HCT116 (cell line): ENCODE results near the gene HOXB2. TPM values are rescaled to one million over a fixed set of nuclear protein-coding genes. Genes with fewer than 3 reads are reported as not detected.

Experiments used
- ATAC-seq: fragments of 200-7000 bp; cut with Tn5 transposase; 2 replicates; pipeline ENCODE4 v1.9.1; 2020; ENCODE audit warnings: mild to moderate bottlenecking, moderate library complexity
- BruUV-seq: library from RNA; stranded (reverse); fragments of 400-500 nt; replicated peaks from 2 replicates; lab custom pipeline; 2021; lab: Mats Ljungman, UMichigan
- CTCF ChIA-PET: fragments of 300-600 bp; sonication (Branson Sonifier 250); formaldehyde crosslinking; loops from one replicate; lab custom pipeline; 2021; ENCODE audit warnings: antibody characterized with exemption; lab: Charles Lee
- POLR2A ChIA-PET: fragments of 300-600, 350-600 bp; sonication (Branson Sonifier 250); formaldehyde crosslinking; loops from one replicate; lab custom pipeline; 2021; ENCODE audit warnings: antibody characterized with exemption; lab: Charles Lee
- RAD21 ChIA-PET, 2 experiments: fragments of 300-600 bp; sonication (Branson Sonifier 250); formaldehyde crosslinking; loops; one replicate each; lab custom pipeline; 2023; ENCODE audit warnings: low total read pairs in 2 of 2; ENCODE audit not compliant: uncharacterized antibody in 2 of 2, unreplicated experiment in 2 of 2, low non-redundant PET in 1 of 2; lab: Charles Lee
- DNase-seq: peaks from one replicate; pipeline ENCODE4 v3.0.0-alpha.2; 2010; ENCODE audit warnings: low read depth, low spot score
- H2AFZ ChIP-seq: fragments of 200-600 bp; shearing (Covaris generic), sonication (generic); 2 replicates; pipeline ENCODE4 v1.6.1; 2017; ENCODE audit warnings: low read depth, mixed run types, mixed read lengths, antibody characterized with exemption, low read length; ENCODE audit not compliant: poor library complexity, severe bottlenecking
- H3K27ac ChIP-seq: 2 replicates; pipeline ENCODE4 v1.5.1; 2012; ENCODE audit warnings: low read depth, low read length
- H3K27me3 ChIP-seq: fragments of 200-600 bp; sonication (generic); 2 replicates; pipeline ENCODE4 v1.6.1; 2016; ENCODE audit warnings: mixed run types, low read length, mixed read lengths; ENCODE audit not compliant: insufficient read depth
- H3K36me3 ChIP-seq, 2 experiments: fragments of 200-500 bp in 1 of 2; fragments of 200-600 bp in 1 of 2; sonication (Bioruptor generic) in 1 of 2; sonication (generic) in 1 of 2; 2 replicates each; pipeline versions ENCODE4 v1.5.1 to v1.6.1; 2014 to 2016; ENCODE audit warnings: low read length in 2 of 2, inconsistent platforms in 1 of 2, mixed read lengths in 1 of 2, mixed run types in 1 of 2; ENCODE audit not compliant: insufficient read depth in 2 of 2, control insufficient read depth in 1 of 2
- H3K4me1 ChIP-seq, 2 experiments: fragments of 200-600 bp in 1 of 2; sonication (generic) in 1 of 2; 2 replicates each; pipeline versions ENCODE4 v1.5.1 to v1.6.1; 2012 to 2017; ENCODE audit warnings: low read length in 2 of 2, inconsistent platforms in 1 of 2, mild to moderate bottlenecking in 1 of 2, mixed read lengths in 1 of 2, mixed run types in 1 of 2, moderate library complexity in 1 of 2; ENCODE audit not compliant: insufficient read depth in 2 of 2, control insufficient read depth in 1 of 2
- H3K4me2 ChIP-seq: fragments of 200-600 bp; sonication (generic); 2 replicates; pipeline ENCODE4 v1.6.1; 2017; ENCODE audit warnings: mixed run types, low read length, mixed read lengths
- H3K4me3 ChIP-seq, 2 experiments: fragments of 200-600 bp in 1 of 2; sonication (generic) in 1 of 2; replicated peaks in 1 of 2; 2 replicates each; pipeline ENCODE4 v1.5.1; 2011 to 2016; ENCODE audit warnings: low read length in 2 of 2, control low read depth in 1 of 2, low read depth in 1 of 2, mild to moderate bottlenecking in 1 of 2, mixed read lengths in 1 of 2, mixed run types in 1 of 2
- H3K79me2 ChIP-seq: fragments of 200-600 bp; sonication (generic); 2 replicates; pipeline ENCODE4 v1.6.1; 2017; ENCODE audit warnings: mild to moderate bottlenecking, mixed run types, low read length, moderate library complexity, mixed read lengths; ENCODE audit not compliant: insufficient read depth
- H3K9ac ChIP-seq: fragments of 200-600 bp; sonication (generic); 2 replicates; pipeline ENCODE4 v1.6.1; 2016; ENCODE audit warnings: low read length, mixed read lengths
- H3K9me2 ChIP-seq: fragments of 200-600 bp; sonication (generic), shearing (Covaris generic); 2 replicates; pipeline ENCODE4 v1.6.1; 2017; ENCODE audit warnings: mixed run types, mild to moderate bottlenecking, moderate library complexity; ENCODE audit not compliant: insufficient read depth
- H3K9me3 ChIP-seq, 2 experiments: fragments of 200-500 bp in 1 of 2; fragments of 200-600 bp in 1 of 2; sonication (Bioruptor generic) in 1 of 2; sonication (generic) in 1 of 2; 2 replicates each; pipeline ENCODE4 v1.6.1; 2014 to 2017; ENCODE audit warnings: low read length in 2 of 2, mixed read lengths in 2 of 2, inconsistent platforms in 1 of 2, low read depth in 1 of 2, mild to moderate bottlenecking in 1 of 2, mixed run types in 1 of 2, moderate library complexity in 1 of 2; ENCODE audit not compliant: control insufficient read depth in 1 of 2, insufficient read depth in 1 of 2
- H4K20me1 ChIP-seq: fragments of 200-600 bp; sonication (generic), shearing (Covaris generic); 2 replicates; pipeline ENCODE4 v1.6.1; 2017; ENCODE audit warnings: mixed run types, mild to moderate bottlenecking, moderate library complexity; ENCODE audit not compliant: insufficient read depth
- CBX3 ChIP-seq: IDR thresholded peaks from 2 replicates; pipeline ENCODE4 v1.6.1; 2012; ENCODE audit warnings: low read depth
- CEBPB ChIP-seq: IDR thresholded peaks from 2 replicates; pipeline ENCODE4 v1.6.1; 2012; ENCODE audit warnings: low read depth
- EGR1 ChIP-seq: IDR thresholded peaks from 2 replicates; pipeline ENCODE4 v1.6.1; 2012; ENCODE audit warnings: low read depth
- EZH2phosphoT487 ChIP-seq: fragments of 200-600 bp; IDR thresholded peaks from 2 replicates; pipeline ENCODE4 v1.6.1; 2018; ENCODE audit warnings: antibody characterized with exemption, borderline replicate concordance
- FOSL1 ChIP-seq: IDR thresholded peaks from 2 replicates; pipeline ENCODE4 v1.6.1; 2012; ENCODE audit warnings: low read depth
- JUND ChIP-seq: IDR thresholded peaks from 2 replicates; pipeline ENCODE4 v1.6.1; 2012
- POLR2AphosphoS5 ChIP-seq: IDR thresholded peaks from 2 replicates; pipeline ENCODE4 v1.6.1; 2011; ENCODE audit warnings: mild to moderate bottlenecking, low read depth, low read length, moderate library complexity
- SRF ChIP-seq: IDR thresholded peaks from 2 replicates; pipeline ENCODE4 v1.6.1; 2012; ENCODE audit warnings: low read depth
- YY1 ChIP-seq: IDR thresholded peaks from 2 replicates; pipeline ENCODE4 v1.6.1; 2011; ENCODE audit warnings: low read length, low read depth, moderate library complexity, mild to moderate bottlenecking; ENCODE audit not compliant: insufficient replicate concordance; ENCODE audit errors: extremely low read depth
- intact Hi-C: fragments of 100-400 bp; cut with micrococcal nuclease; formaldehyde crosslinking; loops from 2 replicates; pipeline ENCODE4 v1.10.0; 2022
- total RNA-seq: library from RNA; stranded (reverse); gene quantifications from one replicate; pipeline ENCODE4 v1.2.1, GENCODE V29; 2021; ENCODE audit not compliant: unreplicated experiment
- TF ChIP-seq, protein P1 (sequence below): IDR thresholded peaks from 2 replicates; pipeline ENCODE4 v1.6.1; 2012
- TF ChIP-seq, protein P2 (sequence below), 3 experiments: fragments of 200-600 bp in 1 of 3; sonication (generic) in 1 of 3; IDR thresholded peaks in 2 of 3; conservative IDR thresholded peaks in 1 of 3; 2 replicates each; pipeline ENCODE4 v1.5.1; 2012 to 2017; ENCODE audit warnings: low read depth in 2 of 3, low read length in 2 of 3, antibody characterized with exemption in 1 of 3, borderline replicate concordance in 1 of 3, control low read depth in 1 of 3, mild to moderate bottlenecking in 1 of 3, mixed read lengths in 1 of 3, mixed run types in 1 of 3, moderate library complexity in 1 of 3; ENCODE audit not compliant: insufficient read depth in 1 of 3

Gene HOXB2
- total RNA-seq, 1 experiment from 2014 or later, result 2.0 TPM

GRCh38 chr17:48556576-48557401 is 11.9 kb upstream of the HOXB2 start:
- no peak for DNase-seq
- CTCF ChIA-PET, result no interaction called here
- Histone ChIP-seq H3K9me3 (no peaks in the 10 kb centered on the region), H3K79me2 (no peaks in the 10 kb centered on the region), H3K27me3 (no peaks in the 10 kb centered on the region), H3K9me2 (no peaks in the 10 kb centered on the region), H3K4me2 (no peak overlapping the region), H3K36me3 (no peaks in the 10 kb centered on the region), H3K4me3 (no peak overlapping the region), H3K9ac (no peak overlapping the region), H2AFZ (no peak overlapping the region), H3K27ac (no peak overlapping the region), H3K4me1 (peaks cover 0 to 4% of the 10 kb centered on the region in 2 experiments; a peak in 1 of 4 replicates), H4K20me1 (no peaks in the 10 kb centered on the region)
- POLR2A ChIA-PET, result no interaction called here
- BruUV-seq, result no TSS peak
- intact Hi-C loops, result no loop called here
- RAD21 ChIA-PET, result no interaction called here
- TF ChIP-seq CBX3 (no peak), JUND (no peak), EZH2phosphoT487 (no peak), CEBPB (no peak), YY1 (no peak), SRF (no peak), FOSL1 (no peak), POLR2AphosphoS5 (no peak), EGR1 (no peak)
- TF ChIP-seq, protein P1, sequence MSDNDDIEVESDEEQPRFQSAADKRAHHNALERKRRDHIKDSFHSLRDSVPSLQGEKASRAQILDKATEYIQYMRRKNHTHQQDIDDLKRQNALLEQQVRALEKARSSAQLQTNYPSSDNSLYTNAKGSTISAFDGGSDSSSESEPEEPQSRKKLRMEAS, result no peak
- TF ChIP-seq, protein P2, sequence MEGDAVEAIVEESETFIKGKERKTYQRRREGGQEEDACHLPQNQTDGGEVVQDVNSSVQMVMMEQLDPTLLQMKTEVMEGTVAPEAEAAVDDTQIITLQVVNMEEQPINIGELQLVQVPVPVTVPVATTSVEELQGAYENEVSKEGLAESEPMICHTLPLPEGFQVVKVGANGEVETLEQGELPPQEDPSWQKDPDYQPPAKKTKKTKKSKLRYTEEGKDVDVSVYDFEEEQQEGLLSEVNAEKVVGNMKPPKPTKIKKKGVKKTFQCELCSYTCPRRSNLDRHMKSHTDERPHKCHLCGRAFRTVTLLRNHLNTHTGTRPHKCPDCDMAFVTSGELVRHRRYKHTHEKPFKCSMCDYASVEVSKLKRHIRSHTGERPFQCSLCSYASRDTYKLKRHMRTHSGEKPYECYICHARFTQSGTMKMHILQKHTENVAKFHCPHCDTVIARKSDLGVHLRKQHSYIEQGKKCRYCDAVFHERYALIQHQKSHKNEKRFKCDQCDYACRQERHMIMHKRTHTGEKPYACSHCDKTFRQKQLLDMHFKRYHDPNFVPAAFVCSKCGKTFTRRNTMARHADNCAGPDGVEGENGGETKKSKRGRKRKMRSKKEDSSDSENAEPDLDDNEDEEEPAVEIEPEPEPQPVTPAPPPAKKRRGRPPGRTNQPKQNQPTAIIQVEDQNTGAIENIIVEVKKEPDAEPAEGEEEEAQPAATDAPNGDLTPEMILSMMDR (IDR thresholded peaks at IDR 0.05 in 2 of 3, conservative IDR thresholded peaks at IDR 0.05 in 1 of 3; ENCODE audit: borderline replicate concordance in 1 of 3, insufficient read depth in 1 of 3, low read depth in 2 of 3, low read length in 2 of 3), result no peak
- ATAC-seq, result no peak
